HCT116 (cell line): Measurements from ENCODE around the gene PCAT7. TPM values are rescaled to one million over a fixed set of nuclear protein-coding genes. Genes with fewer than 3 reads are reported as not detected.

Experiments
- ATAC-seq: fragments of 200-7000 bp; cut with Tn5 transposase; 2 replicates; pipeline ENCODE4 v1.9.1; 2020; ENCODE audit warnings: mild to moderate bottlenecking, moderate library complexity
- BruUV-seq: library from RNA; stranded (reverse); fragments of 400-500 nt; replicated peaks from 2 replicates; lab custom pipeline; 2021; lab: Mats Ljungman, UMichigan
- CTCF ChIA-PET: fragments of 300-600 bp; sonication (Branson Sonifier 250); formaldehyde crosslinking; loops from one replicate; lab custom pipeline; 2021; ENCODE audit warnings: antibody characterized with exemption; lab: Charles Lee
- POLR2A ChIA-PET: fragments of 300-600, 350-600 bp; sonication (Branson Sonifier 250); formaldehyde crosslinking; loops from one replicate; lab custom pipeline; 2021; ENCODE audit warnings: antibody characterized with exemption; lab: Charles Lee
- RAD21 ChIA-PET, 2 experiments: fragments of 300-600 bp; sonication (Branson Sonifier 250); formaldehyde crosslinking; loops; one replicate each; lab custom pipeline; 2023; ENCODE audit warnings: low total read pairs in 2 of 2; ENCODE audit not compliant: uncharacterized antibody in 2 of 2, unreplicated experiment in 2 of 2, low non-redundant PET in 1 of 2; lab: Charles Lee
- DNase-seq: peaks from one replicate; pipeline ENCODE4 v3.0.0-alpha.2; 2010; ENCODE audit warnings: low read depth, low spot score
- H2AFZ ChIP-seq: fragments of 200-600 bp; shearing (Covaris generic), sonication (generic); 2 replicates; pipeline ENCODE4 v1.6.1; 2017; ENCODE audit warnings: low read depth, mixed run types, mixed read lengths, antibody characterized with exemption, low read length; ENCODE audit not compliant: poor library complexity, severe bottlenecking
- H3K27ac ChIP-seq: 2 replicates; pipeline ENCODE4 v1.5.1; 2012; ENCODE audit warnings: low read depth, low read length
- H3K27me3 ChIP-seq: fragments of 200-600 bp; sonication (generic); 2 replicates; pipeline ENCODE4 v1.6.1; 2016; ENCODE audit warnings: mixed run types, low read length, mixed read lengths; ENCODE audit not compliant: insufficient read depth
- H3K36me3 ChIP-seq, 2 experiments: fragments of 200-500 bp in 1 of 2; fragments of 200-600 bp in 1 of 2; sonication (Bioruptor generic) in 1 of 2; sonication (generic) in 1 of 2; 2 replicates each; pipeline versions ENCODE4 v1.5.1 to v1.6.1; 2014 to 2016; ENCODE audit warnings: low read length in 2 of 2, inconsistent platforms in 1 of 2, mixed read lengths in 1 of 2, mixed run types in 1 of 2; ENCODE audit not compliant: insufficient read depth in 2 of 2, control insufficient read depth in 1 of 2
- H3K4me1 ChIP-seq, 2 experiments: fragments of 200-600 bp in 1 of 2; sonication (generic) in 1 of 2; 2 replicates each; pipeline versions ENCODE4 v1.5.1 to v1.6.1; 2012 to 2017; ENCODE audit warnings: low read length in 2 of 2, inconsistent platforms in 1 of 2, mild to moderate bottlenecking in 1 of 2, mixed read lengths in 1 of 2, mixed run types in 1 of 2, moderate library complexity in 1 of 2; ENCODE audit not compliant: insufficient read depth in 2 of 2, control insufficient read depth in 1 of 2
- H3K4me2 ChIP-seq: fragments of 200-600 bp; sonication (generic); 2 replicates; pipeline ENCODE4 v1.6.1; 2017; ENCODE audit warnings: mixed run types, low read length, mixed read lengths
- H3K4me3 ChIP-seq, 2 experiments: fragments of 200-600 bp in 1 of 2; sonication (generic) in 1 of 2; replicated peaks in 1 of 2; 2 replicates each; pipeline ENCODE4 v1.5.1; 2011 to 2016; ENCODE audit warnings: low read length in 2 of 2, control low read depth in 1 of 2, low read depth in 1 of 2, mild to moderate bottlenecking in 1 of 2, mixed read lengths in 1 of 2, mixed run types in 1 of 2
- H3K79me2 ChIP-seq: fragments of 200-600 bp; sonication (generic); 2 replicates; pipeline ENCODE4 v1.6.1; 2017; ENCODE audit warnings: mild to moderate bottlenecking, mixed run types, low read length, moderate library complexity, mixed read lengths; ENCODE audit not compliant: insufficient read depth
- H3K9ac ChIP-seq: fragments of 200-600 bp; sonication (generic); 2 replicates; pipeline ENCODE4 v1.6.1; 2016; ENCODE audit warnings: low read length, mixed read lengths
- H3K9me2 ChIP-seq: fragments of 200-600 bp; sonication (generic), shearing (Covaris generic); 2 replicates; pipeline ENCODE4 v1.6.1; 2017; ENCODE audit warnings: mixed run types, mild to moderate bottlenecking, moderate library complexity; ENCODE audit not compliant: insufficient read depth
- H3K9me3 ChIP-seq, 2 experiments: fragments of 200-500 bp in 1 of 2; fragments of 200-600 bp in 1 of 2; sonication (Bioruptor generic) in 1 of 2; sonication (generic) in 1 of 2; 2 replicates each; pipeline ENCODE4 v1.6.1; 2014 to 2017; ENCODE audit warnings: low read length in 2 of 2, mixed read lengths in 2 of 2, inconsistent platforms in 1 of 2, low read depth in 1 of 2, mild to moderate bottlenecking in 1 of 2, mixed run types in 1 of 2, moderate library complexity in 1 of 2; ENCODE audit not compliant: control insufficient read depth in 1 of 2, insufficient read depth in 1 of 2
- H4K20me1 ChIP-seq: fragments of 200-600 bp; sonication (generic), shearing (Covaris generic); 2 replicates; pipeline ENCODE4 v1.6.1; 2017; ENCODE audit warnings: mixed run types, mild to moderate bottlenecking, moderate library complexity; ENCODE audit not compliant: insufficient read depth
- CBX3 ChIP-seq: IDR thresholded peaks from 2 replicates; pipeline ENCODE4 v1.6.1; 2012; ENCODE audit warnings: low read depth
- CEBPB ChIP-seq: IDR thresholded peaks from 2 replicates; pipeline ENCODE4 v1.6.1; 2012; ENCODE audit warnings: low read depth
- EGR1 ChIP-seq: IDR thresholded peaks from 2 replicates; pipeline ENCODE4 v1.6.1; 2012; ENCODE audit warnings: low read depth
- ELF1 ChIP-seq: IDR thresholded peaks from 2 replicates; pipeline ENCODE4 v1.6.1; 2012; ENCODE audit warnings: low read depth, borderline replicate concordance
- EZH2 ChIP-seq: fragments of 200-600 bp; sonication (generic); IDR thresholded peaks from 2 replicates; pipeline ENCODE4 v1.6.1; 2017; ENCODE audit warnings: antibody characterized with exemption, mixed run types
- EZH2phosphoT487 ChIP-seq: fragments of 200-600 bp; IDR thresholded peaks from 2 replicates; pipeline ENCODE4 v1.6.1; 2018; ENCODE audit warnings: antibody characterized with exemption, borderline replicate concordance
- FOSL1 ChIP-seq: IDR thresholded peaks from 2 replicates; pipeline ENCODE4 v1.6.1; 2012; ENCODE audit warnings: low read depth
- JUND ChIP-seq: IDR thresholded peaks from 2 replicates; pipeline ENCODE4 v1.6.1; 2012
- POLR2A ChIP-seq: IDR thresholded peaks from 2 replicates; pipeline ENCODE4 v1.7.0; 2011; ENCODE audit warnings: borderline replicate concordance; ENCODE audit not compliant: insufficient read depth, insufficient read length; ENCODE audit errors: extremely low read depth
- POLR2AphosphoS5 ChIP-seq: IDR thresholded peaks from 2 replicates; pipeline ENCODE4 v1.6.1; 2011; ENCODE audit warnings: mild to moderate bottlenecking, low read depth, low read length, moderate library complexity
- RAD21 ChIP-seq: IDR thresholded peaks from 2 replicates; pipeline ENCODE4 v1.6.1; 2012; ENCODE audit warnings: low read depth, mild to moderate bottlenecking
- SIN3A ChIP-seq: IDR thresholded peaks from 2 replicates; pipeline ENCODE4 v1.6.1; 2012; ENCODE audit warnings: low read depth
- YY1 ChIP-seq: IDR thresholded peaks from 2 replicates; pipeline ENCODE4 v1.6.1; 2011; ENCODE audit warnings: low read length, low read depth, moderate library complexity, mild to moderate bottlenecking; ENCODE audit not compliant: insufficient replicate concordance; ENCODE audit errors: extremely low read depth
- ZFX ChIP-seq: fragments of 450-650 bp; IDR thresholded peaks from 2 replicates; pipeline ENCODE4 v1.6.1; 2017
- ZNF274 ChIP-seq: fragments of 200-500 bp; sonication (Bioruptor generic); IDR thresholded peaks from 2 replicates; pipeline ENCODE4 v1.6.1; 2014; ENCODE audit warnings: mild to moderate bottlenecking, low read depth, low read length, inconsistent platforms
- intact Hi-C: fragments of 100-400 bp; cut with micrococcal nuclease; formaldehyde crosslinking; loops from 2 replicates; pipeline ENCODE4 v1.10.0; 2022
- total RNA-seq: library from RNA; stranded (reverse); gene quantifications from one replicate; pipeline ENCODE4 v1.2.1, GENCODE V29; 2021; ENCODE audit not compliant: unreplicated experiment
- TF ChIP-seq, protein P1 (sequence below), 3 experiments: fragments of 200-600 bp in 1 of 3; sonication (generic) in 1 of 3; IDR thresholded peaks in 2 of 3; conservative IDR thresholded peaks in 1 of 3; 2 replicates each; pipeline ENCODE4 v1.5.1; 2012 to 2017; ENCODE audit warnings: low read depth in 2 of 3, low read length in 2 of 3, antibody characterized with exemption in 1 of 3, borderline replicate concordance in 1 of 3, control low read depth in 1 of 3, mild to moderate bottlenecking in 1 of 3, mixed read lengths in 1 of 3, mixed run types in 1 of 3, moderate library complexity in 1 of 3; ENCODE audit not compliant: insufficient read depth in 1 of 3
- TF ChIP-seq, protein P2 (sequence below): IDR thresholded peaks from 2 replicates; pipeline ENCODE4 v1.6.1; 2012; ENCODE audit warnings: low read depth
- TF ChIP-seq, protein P3 (sequence below): IDR thresholded peaks from 2 replicates; pipeline ENCODE4 v1.6.1; 2011; ENCODE audit warnings: mild to moderate bottlenecking, low read length, moderate library complexity; ENCODE audit not compliant: insufficient replicate concordance; ENCODE audit errors: extremely low read depth
- TF ChIP-seq, protein P4 (sequence below): IDR thresholded peaks from 2 replicates; pipeline ENCODE4 v1.6.1; 2012

PCAT7 gene
- total RNA-seq, 1 experiment from 2014 or later, result 3.8 TPM

DNA sequence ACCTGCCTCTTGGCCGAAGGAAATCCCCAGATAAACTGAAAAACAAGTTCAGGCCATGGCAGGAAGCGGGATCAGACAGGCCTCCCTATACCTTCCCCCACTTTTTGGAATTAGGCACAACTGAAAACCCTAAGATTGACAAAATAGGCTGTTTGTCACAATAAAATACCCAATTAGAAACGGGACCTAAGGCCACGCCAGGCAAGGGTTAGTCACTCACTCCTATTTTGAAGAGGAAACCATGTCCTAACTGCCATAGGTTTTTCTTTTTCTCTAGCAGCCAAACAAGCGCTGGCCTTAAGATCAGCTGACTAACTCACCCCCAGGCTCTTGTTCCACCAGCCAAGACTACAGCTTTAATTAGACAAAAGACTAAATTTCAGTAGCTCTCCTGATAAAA is 26.8 kb downstream of the PCAT7 start:
- CTCF ChIA-PET, result no interaction called here

More for the DNA sequence above, 26.8 kb downstream of the PCAT7 start:
- Histone ChIP-seq H3K4me1 (no peaks in the 10 kb centered on the region), H4K20me1 (no peaks in the 10 kb centered on the region), H3K4me3 (no peak overlapping the region), H3K9ac (no peak overlapping the region), H3K9me3 (no peaks in the 10 kb centered on the region), H3K9me2 (no peaks in the 10 kb centered on the region), H3K4me2 (no peak overlapping the region), H2AFZ (no peak overlapping the region), H3K27ac (no peak overlapping the region), H3K27me3 (no peaks in the 10 kb centered on the region), H3K79me2 (no peaks in the 10 kb centered on the region), H3K36me3 (no peaks in the 10 kb centered on the region)
- ATAC-seq (no peak), DNase-seq (no peak)
- intact Hi-C loops, result no loop called here
- TF ChIP-seq POLR2A, result no peak
- no peak for TF ChIP-seq CEBPB
- TF ChIP-seq, protein P1, sequence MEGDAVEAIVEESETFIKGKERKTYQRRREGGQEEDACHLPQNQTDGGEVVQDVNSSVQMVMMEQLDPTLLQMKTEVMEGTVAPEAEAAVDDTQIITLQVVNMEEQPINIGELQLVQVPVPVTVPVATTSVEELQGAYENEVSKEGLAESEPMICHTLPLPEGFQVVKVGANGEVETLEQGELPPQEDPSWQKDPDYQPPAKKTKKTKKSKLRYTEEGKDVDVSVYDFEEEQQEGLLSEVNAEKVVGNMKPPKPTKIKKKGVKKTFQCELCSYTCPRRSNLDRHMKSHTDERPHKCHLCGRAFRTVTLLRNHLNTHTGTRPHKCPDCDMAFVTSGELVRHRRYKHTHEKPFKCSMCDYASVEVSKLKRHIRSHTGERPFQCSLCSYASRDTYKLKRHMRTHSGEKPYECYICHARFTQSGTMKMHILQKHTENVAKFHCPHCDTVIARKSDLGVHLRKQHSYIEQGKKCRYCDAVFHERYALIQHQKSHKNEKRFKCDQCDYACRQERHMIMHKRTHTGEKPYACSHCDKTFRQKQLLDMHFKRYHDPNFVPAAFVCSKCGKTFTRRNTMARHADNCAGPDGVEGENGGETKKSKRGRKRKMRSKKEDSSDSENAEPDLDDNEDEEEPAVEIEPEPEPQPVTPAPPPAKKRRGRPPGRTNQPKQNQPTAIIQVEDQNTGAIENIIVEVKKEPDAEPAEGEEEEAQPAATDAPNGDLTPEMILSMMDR (IDR thresholded peaks at IDR 0.05 in 2 of 3, conservative IDR thresholded peaks at IDR 0.05 in 1 of 3; ENCODE audit: borderline replicate concordance in 1 of 3, insufficient read depth in 1 of 3, low read depth in 2 of 3, low read length in 2 of 3), result no peak
- no peak for TF ChIP-seq EZH2
- no peak for TF ChIP-seq FOSL1
- TF ChIP-seq JUND, result no peak
- no peak for TF ChIP-seq CBX3
- TF ChIP-seq EGR1, result no peak
- TF ChIP-seq YY1, result no peak
- no peak for TF ChIP-seq ELF1
- no peak for TF ChIP-seq POLR2AphosphoS5
- TF ChIP-seq, protein P2, sequence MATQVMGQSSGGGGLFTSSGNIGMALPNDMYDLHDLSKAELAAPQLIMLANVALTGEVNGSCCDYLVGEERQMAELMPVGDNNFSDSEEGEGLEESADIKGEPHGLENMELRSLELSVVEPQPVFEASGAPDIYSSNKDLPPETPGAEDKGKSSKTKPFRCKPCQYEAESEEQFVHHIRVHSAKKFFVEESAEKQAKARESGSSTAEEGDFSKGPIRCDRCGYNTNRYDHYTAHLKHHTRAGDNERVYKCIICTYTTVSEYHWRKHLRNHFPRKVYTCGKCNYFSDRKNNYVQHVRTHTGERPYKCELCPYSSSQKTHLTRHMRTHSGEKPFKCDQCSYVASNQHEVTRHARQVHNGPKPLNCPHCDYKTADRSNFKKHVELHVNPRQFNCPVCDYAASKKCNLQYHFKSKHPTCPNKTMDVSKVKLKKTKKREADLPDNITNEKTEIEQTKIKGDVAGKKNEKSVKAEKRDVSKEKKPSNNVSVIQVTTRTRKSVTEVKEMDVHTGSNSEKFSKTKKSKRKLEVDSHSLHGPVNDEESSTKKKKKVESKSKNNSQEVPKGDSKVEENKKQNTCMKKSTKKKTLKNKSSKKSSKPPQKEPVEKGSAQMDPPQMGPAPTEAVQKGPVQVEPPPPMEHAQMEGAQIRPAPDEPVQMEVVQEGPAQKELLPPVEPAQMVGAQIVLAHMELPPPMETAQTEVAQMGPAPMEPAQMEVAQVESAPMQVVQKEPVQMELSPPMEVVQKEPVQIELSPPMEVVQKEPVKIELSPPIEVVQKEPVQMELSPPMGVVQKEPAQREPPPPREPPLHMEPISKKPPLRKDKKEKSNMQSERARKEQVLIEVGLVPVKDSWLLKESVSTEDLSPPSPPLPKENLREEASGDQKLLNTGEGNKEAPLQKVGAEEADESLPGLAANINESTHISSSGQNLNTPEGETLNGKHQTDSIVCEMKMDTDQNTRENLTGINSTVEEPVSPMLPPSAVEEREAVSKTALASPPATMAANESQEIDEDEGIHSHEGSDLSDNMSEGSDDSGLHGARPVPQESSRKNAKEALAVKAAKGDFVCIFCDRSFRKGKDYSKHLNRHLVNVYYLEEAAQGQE, result no peak
- TF ChIP-seq RAD21, result no peak
- TF ChIP-seq, protein P3, sequence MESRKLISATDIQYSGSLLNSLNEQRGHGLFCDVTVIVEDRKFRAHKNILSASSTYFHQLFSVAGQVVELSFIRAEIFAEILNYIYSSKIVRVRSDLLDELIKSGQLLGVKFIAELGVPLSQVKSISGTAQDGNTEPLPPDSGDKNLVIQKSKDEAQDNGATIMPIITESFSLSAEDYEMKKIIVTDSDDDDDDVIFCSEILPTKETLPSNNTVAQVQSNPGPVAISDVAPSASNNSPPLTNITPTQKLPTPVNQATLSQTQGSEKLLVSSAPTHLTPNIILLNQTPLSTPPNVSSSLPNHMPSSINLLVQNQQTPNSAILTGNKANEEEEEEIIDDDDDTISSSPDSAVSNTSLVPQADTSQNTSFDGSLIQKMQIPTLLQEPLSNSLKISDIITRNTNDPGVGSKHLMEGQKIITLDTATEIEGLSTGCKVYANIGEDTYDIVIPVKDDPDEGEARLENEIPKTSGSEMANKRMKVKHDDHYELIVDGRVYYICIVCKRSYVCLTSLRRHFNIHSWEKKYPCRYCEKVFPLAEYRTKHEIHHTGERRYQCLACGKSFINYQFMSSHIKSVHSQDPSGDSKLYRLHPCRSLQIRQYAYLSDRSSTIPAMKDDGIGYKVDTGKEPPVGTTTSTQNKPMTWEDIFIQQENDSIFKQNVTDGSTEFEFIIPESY, result no peak
- TF ChIP-seq, protein P4, sequence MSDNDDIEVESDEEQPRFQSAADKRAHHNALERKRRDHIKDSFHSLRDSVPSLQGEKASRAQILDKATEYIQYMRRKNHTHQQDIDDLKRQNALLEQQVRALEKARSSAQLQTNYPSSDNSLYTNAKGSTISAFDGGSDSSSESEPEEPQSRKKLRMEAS, result no peak
- TF ChIP-seq ZNF274, result no peak
- no peak for TF ChIP-seq SIN3A
- TF ChIP-seq EZH2phosphoT487, result no peak
- TF ChIP-seq ZFX, result no peak
- ChIA-PET RAD21 (no interaction called here), POLR2A (interaction anchor here (0.6 to 0.8 kb wide), 2 partner anchors 27 to 506 kb away, joined by 3 to 4 read pairs; partner anchors contain the start of gene PCAT7)
- no TSS peak for BruUV-seq
